ENCODE results near the gene BCAM.
"Not testable (repeated sequence)": the region's sequence is repeated elsewhere in the genome, so short reads cannot be mapped to it uniquely, and the experiment has no call there.

BCAM gene

GRCh38 chr19:44816301-44816700 lies 7.4 kb downstream of the BCAM start:
- DNase-seq (ENCODE audit: low read depth, low spot score): no peak

- DNase-seq (ENCODE audit: low read depth, low spot score): no peak
These were observed 9.0 kb downstream of the BCAM start for GRCh38 chr19:44817725-44818465.

GRCh38 chr19:44818466-44819031 lies 9.6 kb downstream of the BCAM start:
- no peak for DNase-seq (ENCODE audit: low read depth, low spot score)

GRCh38 chr19:44819246-44819832 lies 10.4 kb downstream of the BCAM start:
- no peak for DNase-seq (ENCODE audit: low read depth, low spot score)

GRCh38 chr19:44820648-44821609 lies 12.0 kb downstream of the BCAM start:
- no peak for DNase-seq (ENCODE audit: low read depth, low spot score)

- no peak for DNase-seq (ENCODE audit: low read depth, low spot score)
These were observed 13.3 kb downstream of the BCAM start for GRCh38 chr19:44822177-44822576.

GRCh38 chr19:44822670-44823372 lies 13.9 kb downstream of the BCAM start:
- DNase-seq (ENCODE audit: low read depth, low spot score): no peak

GRCh38 chr19:44823373-44823698 lies 14.4 kb downstream of the BCAM start:
- no peak for DNase-seq (ENCODE audit: low read depth, low spot score)

GRCh38 chr19:44824761-44825160 lies 15.9 kb downstream of the BCAM start:
- DNase-seq (ENCODE audit: low read depth, low spot score): no peak

GRCh38 chr19:44832875-44833274 lies 24.0 kb downstream of the BCAM start:
- not testable (repeated sequence) for DNase-seq (ENCODE audit: low read depth, low spot score)

- DNase-seq (ENCODE audit: low read depth, low spot score): not testable (repeated sequence)
These were observed 25.5 kb downstream of the BCAM start for GRCh38 chr19:44834399-44834798.

- no peak for DNase-seq (ENCODE audit: low read depth, low spot score)
These were observed 30.4 kb downstream of the BCAM start for GRCh38 chr19:44839276-44839675.

GRCh38 chr19:44840811-44841210 lies 31.9 kb downstream of the BCAM start:
- DNase-seq (ENCODE audit: low read depth, low spot score): no peak

- DNase-seq (ENCODE audit: low read depth, low spot score): no peak
These were observed 32.3 kb downstream of the BCAM start for GRCh38 chr19:44841231-44841630.

GRCh38 chr19:44845286-44845611 lies 36.3 kb downstream of the BCAM start:
- no peak for DNase-seq (ENCODE audit: low read depth, low spot score)

- DNase-seq (ENCODE audit: low read depth, low spot score): peak; percentile 96
These were observed 36.9 kb downstream of the BCAM start, which contains the start of gene NECTIN2 for GRCh38 chr19:44845612-44846454. Gene NECTIN2 (plus strand): TSS chr19:44846297. CDS start chr19:44846526, 229 bp downstream.

GRCh38 chr19:44846455-44847143 lies 37.7 kb downstream of the BCAM start:
- no peak for DNase-seq (ENCODE audit: low read depth, low spot score)

- DNase-seq (ENCODE audit: low read depth, low spot score): no peak
These were observed 38.5 kb downstream of the BCAM start for GRCh38 chr19:44847144-44848035.

Data from brain pericyte (primary cell).